ENCODE results near the gene BHLHA15. TPM values are rescaled to one million over a fixed set of nuclear protein-coding genes. Genes with fewer than 3 reads are reported as not detected.

The BHLHA15 gene
- polyA plus RNA-seq, 3 donors = not detected

- Histone ChIP-seq H3K4me1 (ENCODE audit: control insufficient read depth in 1 of 2, insufficient read depth in 2 of 2, low read length in 2 of 2) (no peaks in the 10 kb centered on the region), H3K9ac (ENCODE audit: insufficient read depth, low read length, poor library complexity, severe bottlenecking) (no peak overlapping the region), H3K4me3 (replicated peaks in 1 of 3; ENCODE audit: low read depth in 2 of 3, low read length in 3 of 3) (no peak overlapping the region), H4K20me1 (ENCODE audit: insufficient read depth, low read length) (peaks cover 44% of the 10 kb centered on the region), H3K36me3 (replicated peaks in 1 of 2; ENCODE audit: control insufficient read depth in 1 of 2, insufficient read depth in 2 of 2, low read length in 2 of 2) (peaks cover 4 to 80% of the 10 kb centered on the region in 2 donors), H2AFZ (ENCODE audit: insufficient read depth, low read depth, low read length, poor library complexity, severe bottlenecking) (no peak overlapping the region), H3K79me2 (ENCODE audit: insufficient read depth, low read length) (no peaks in the 10 kb centered on the region), H3K27me3 (ENCODE audit: control insufficient read depth in 2 of 2, insufficient read depth in 2 of 2, low read length in 2 of 2) (no peaks in the 10 kb centered on the region), H3K4me2 (replicated peaks; ENCODE audit: extremely low read depth, low read length, poor library complexity, severe bottlenecking) (no peak overlapping the region), H3K9me3 (replicated peaks in 1 of 2; ENCODE audit: control insufficient read depth in 1 of 2, insufficient read depth in 1 of 2, low read length in 2 of 2) (no peaks in the 10 kb centered on the region), H3K27ac (ENCODE audit: low read depth in 1 of 2, low read length in 2 of 2) (no peak overlapping the region)
- Mint-ChIP-seq H3K4me3 (no peak overlapping the region), H3K36me3 (peaks cover 58 to 66% of the 10 kb centered on the region in 2 donors), H3K27me3 (ENCODE audit: low read depth in 3 of 3) (peaks cover 0 to 3% (median 1%) of the 10 kb centered on the region in 3 donors), H3K9me3 (no peaks in the 10 kb centered on the region), H3K27ac (no peak overlapping the region), H3K4me1 (no peaks in the 10 kb centered on the region)
- 100% methylated on average over 3 of the region's 8 CpGs for WGBS (ENCODE audit: insufficient coverage)
- DNase-seq = no peak
- intact Hi-C loops (cut with micrococcal nuclease) = no loop called here
- TF ChIP-seq CTCF (IDR thresholded peaks at IDR 0.05) = no peak
These were observed 35.8 kb upstream of the BHLHA15 start for GRCh38 chr7:98175260-98175940.

DNA sequence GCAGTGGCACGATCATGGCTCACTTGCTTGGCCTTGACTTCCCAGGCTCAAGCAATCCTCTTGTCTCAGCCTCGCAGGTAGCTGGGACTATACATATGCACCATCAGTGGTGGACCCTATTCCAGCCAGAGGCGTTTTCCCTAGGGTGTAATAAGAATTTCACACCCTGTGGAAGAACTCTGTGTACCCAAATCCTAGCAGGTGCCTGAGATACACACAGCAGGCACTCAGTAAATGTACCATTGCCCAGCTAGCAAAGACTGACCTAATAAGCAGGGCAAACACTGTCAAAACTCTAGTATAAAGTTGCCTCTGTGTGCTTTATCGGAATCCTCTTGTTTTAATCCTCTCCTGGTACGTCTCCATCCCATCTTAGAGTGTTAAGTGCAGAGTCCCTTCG is 33.7 kb upstream of the BHLHA15 start:
- Histone ChIP-seq H3K4me3 (replicated peaks in 1 of 3; ENCODE audit: low read depth in 2 of 3, low read length in 3 of 3) (no peak overlapping the region), H3K9ac (ENCODE audit: insufficient read depth, low read length, poor library complexity, severe bottlenecking) (no peak overlapping the region), H3K79me2 (ENCODE audit: insufficient read depth, low read length) (no peaks in the 10 kb centered on the region), H2AFZ (ENCODE audit: insufficient read depth, low read depth, low read length, poor library complexity, severe bottlenecking) (no peak overlapping the region), H3K4me2 (replicated peaks; ENCODE audit: extremely low read depth, low read length, poor library complexity, severe bottlenecking) (no peak overlapping the region), H3K4me1 (ENCODE audit: control insufficient read depth in 1 of 2, insufficient read depth in 2 of 2, low read length in 2 of 2) (no peaks in the 10 kb centered on the region), H4K20me1 (ENCODE audit: insufficient read depth, low read length) (peaks cover 30% of the 10 kb centered on the region), H3K27me3 (ENCODE audit: control insufficient read depth in 2 of 2, insufficient read depth in 2 of 2, low read length in 2 of 2) (no peaks in the 10 kb centered on the region), H3K36me3 (replicated peaks in 1 of 2; ENCODE audit: control insufficient read depth in 1 of 2, insufficient read depth in 2 of 2, low read length in 2 of 2) (peaks cover 0 to 62% of the 10 kb centered on the region in 2 donors), H3K9me3 (replicated peaks in 1 of 2; ENCODE audit: control insufficient read depth in 1 of 2, insufficient read depth in 1 of 2, low read length in 2 of 2) (no peaks in the 10 kb centered on the region), H3K27ac (ENCODE audit: low read depth in 1 of 2, low read length in 2 of 2) (no peak overlapping the region)
- DNase-seq = no peak
- no peak overlapping the region for H3K4me3 Mint-ChIP-seq
- H3K36me3 Mint-ChIP-seq = peaks cover 48 to 62% of the 10 kb centered on the region in 2 donors
- 97% methylated on average over 4 of the region's 6 CpGs for WGBS (ENCODE audit: insufficient coverage)
- intact Hi-C loops (cut with micrococcal nuclease) = no loop called here
- peaks cover 0 to 2% (median 0%) of the 10 kb centered on the region in 3 donors for H3K27me3 Mint-ChIP-seq (ENCODE audit: low read depth in 3 of 3)
- no peak overlapping the region for H3K27ac Mint-ChIP-seq
- no peak for TF ChIP-seq CTCF (IDR thresholded peaks at IDR 0.05)
- H3K9me3 Mint-ChIP-seq = peaks cover 0 to 2% (median 0%) of the 10 kb centered on the region in 7 donors
- H3K4me1 Mint-ChIP-seq = no peaks in the 10 kb centered on the region
